Ishikawa (cell line): ENCODE measurements around the gene ANK3.

Source experiments
- CEBPB ChIP-seq: IDR thresholded peaks from 2 replicates; pipeline ENCODE4 v1.6.1; 2012
- CREB1 ChIP-seq: IDR thresholded peaks from 2 replicates; pipeline ENCODE4 v1.6.1; 2012; ENCODE audit warnings: low read depth
- EGR1 ChIP-seq: IDR thresholded peaks from 2 replicates; pipeline ENCODE4 v1.6.1; 2012
- EP300 ChIP-seq: IDR thresholded peaks from 2 replicates; pipeline ENCODE4 v1.6.1; 2012; ENCODE audit warnings: borderline replicate concordance
- FOXM1 ChIP-seq: IDR thresholded peaks from 2 replicates; pipeline ENCODE4 v1.6.1; 2012; ENCODE audit warnings: low read depth, borderline replicate concordance
- NFIC ChIP-seq: IDR thresholded peaks from 2 replicates; pipeline ENCODE4 v1.6.1; 2012
- RAD21 ChIP-seq: IDR thresholded peaks from 2 replicates; pipeline ENCODE4 v1.6.1; 2012; ENCODE audit warnings: low read depth
- TAF1 ChIP-seq: IDR thresholded peaks from 2 replicates; pipeline ENCODE4 v1.6.1; 2012; ENCODE audit warnings: low read depth, mild to moderate bottlenecking
- TCF12 ChIP-seq: IDR thresholded peaks from 2 replicates; pipeline ENCODE4 v1.6.1; 2012; ENCODE audit warnings: low read depth
- YY1 ChIP-seq: IDR thresholded peaks from 2 replicates; pipeline ENCODE4 v1.6.1; 2012; ENCODE audit warnings: low read depth
- ZBTB7A ChIP-seq: IDR thresholded peaks from 2 replicates; pipeline ENCODE4 v1.6.1; 2012; ENCODE audit warnings: low read depth
- TF ChIP-seq, protein P1 (sequence below): IDR thresholded peaks from 2 replicates; pipeline ENCODE4 v1.6.1; 2012; ENCODE audit warnings: low read depth, mild to moderate bottlenecking
- TF ChIP-seq, protein P2 (sequence below): IDR thresholded peaks from 2 replicates; pipeline ENCODE4 v1.6.1; 2012
- TF ChIP-seq, protein P3 (sequence below): IDR thresholded peaks from 2 replicates; pipeline ENCODE4 v1.6.1; 2012

GRCh38 chr10:60406182-60406581 lies 16.5 kb upstream of the ANK3 start:
- TF ChIP-seq, protein P1, sequence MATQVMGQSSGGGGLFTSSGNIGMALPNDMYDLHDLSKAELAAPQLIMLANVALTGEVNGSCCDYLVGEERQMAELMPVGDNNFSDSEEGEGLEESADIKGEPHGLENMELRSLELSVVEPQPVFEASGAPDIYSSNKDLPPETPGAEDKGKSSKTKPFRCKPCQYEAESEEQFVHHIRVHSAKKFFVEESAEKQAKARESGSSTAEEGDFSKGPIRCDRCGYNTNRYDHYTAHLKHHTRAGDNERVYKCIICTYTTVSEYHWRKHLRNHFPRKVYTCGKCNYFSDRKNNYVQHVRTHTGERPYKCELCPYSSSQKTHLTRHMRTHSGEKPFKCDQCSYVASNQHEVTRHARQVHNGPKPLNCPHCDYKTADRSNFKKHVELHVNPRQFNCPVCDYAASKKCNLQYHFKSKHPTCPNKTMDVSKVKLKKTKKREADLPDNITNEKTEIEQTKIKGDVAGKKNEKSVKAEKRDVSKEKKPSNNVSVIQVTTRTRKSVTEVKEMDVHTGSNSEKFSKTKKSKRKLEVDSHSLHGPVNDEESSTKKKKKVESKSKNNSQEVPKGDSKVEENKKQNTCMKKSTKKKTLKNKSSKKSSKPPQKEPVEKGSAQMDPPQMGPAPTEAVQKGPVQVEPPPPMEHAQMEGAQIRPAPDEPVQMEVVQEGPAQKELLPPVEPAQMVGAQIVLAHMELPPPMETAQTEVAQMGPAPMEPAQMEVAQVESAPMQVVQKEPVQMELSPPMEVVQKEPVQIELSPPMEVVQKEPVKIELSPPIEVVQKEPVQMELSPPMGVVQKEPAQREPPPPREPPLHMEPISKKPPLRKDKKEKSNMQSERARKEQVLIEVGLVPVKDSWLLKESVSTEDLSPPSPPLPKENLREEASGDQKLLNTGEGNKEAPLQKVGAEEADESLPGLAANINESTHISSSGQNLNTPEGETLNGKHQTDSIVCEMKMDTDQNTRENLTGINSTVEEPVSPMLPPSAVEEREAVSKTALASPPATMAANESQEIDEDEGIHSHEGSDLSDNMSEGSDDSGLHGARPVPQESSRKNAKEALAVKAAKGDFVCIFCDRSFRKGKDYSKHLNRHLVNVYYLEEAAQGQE = no peak
- TF ChIP-seq EP300 = no peak
- no peak for TF ChIP-seq TAF1
- no peak for TF ChIP-seq CEBPB
- TF ChIP-seq YY1 = no peak
- no peak for TF ChIP-seq FOXM1
- TF ChIP-seq EGR1 = no peak
- TF ChIP-seq, protein P2, sequence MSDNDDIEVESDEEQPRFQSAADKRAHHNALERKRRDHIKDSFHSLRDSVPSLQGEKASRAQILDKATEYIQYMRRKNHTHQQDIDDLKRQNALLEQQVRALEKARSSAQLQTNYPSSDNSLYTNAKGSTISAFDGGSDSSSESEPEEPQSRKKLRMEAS = no peak
- TF ChIP-seq, protein P3, sequence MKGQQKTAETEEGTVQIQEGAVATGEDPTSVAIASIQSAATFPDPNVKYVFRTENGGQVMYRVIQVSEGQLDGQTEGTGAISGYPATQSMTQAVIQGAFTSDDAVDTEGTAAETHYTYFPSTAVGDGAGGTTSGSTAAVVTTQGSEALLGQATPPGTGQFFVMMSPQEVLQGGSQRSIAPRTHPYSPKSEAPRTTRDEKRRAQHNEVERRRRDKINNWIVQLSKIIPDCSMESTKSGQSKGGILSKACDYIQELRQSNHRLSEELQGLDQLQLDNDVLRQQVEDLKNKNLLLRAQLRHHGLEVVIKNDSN = no peak
- no peak for TF ChIP-seq CREB1
- TF ChIP-seq NFIC = no peak
- TF ChIP-seq ZBTB7A = no peak
- no peak for TF ChIP-seq RAD21
- no peak for TF ChIP-seq TCF12
